ENCODE data around the gene IARS2.

Gene IARS2

DNA sequence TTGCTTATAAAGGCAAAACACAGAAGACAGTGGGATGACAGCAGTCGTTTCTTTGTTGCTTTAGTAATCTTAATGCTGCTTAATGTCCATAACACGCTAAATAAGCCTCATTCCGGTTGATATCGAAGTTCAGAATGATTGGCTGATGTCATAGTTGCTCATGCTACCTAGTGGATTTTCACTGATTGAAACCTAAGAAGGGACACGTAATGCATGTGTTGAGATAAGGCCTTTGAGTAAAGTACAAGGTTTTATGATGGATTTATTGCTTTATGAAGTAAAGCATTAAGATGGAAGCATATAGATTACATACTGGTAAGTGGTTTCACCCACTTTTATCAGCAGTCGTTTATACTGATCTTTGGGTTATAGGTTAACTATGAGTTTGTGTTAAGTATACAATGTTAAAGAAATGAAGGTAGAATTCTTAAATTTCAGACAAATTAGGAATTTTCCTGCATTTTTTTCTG lies 25.1 kb downstream of the IARS2 start:
- Histone ChIP-seq H3K4me1 (ENCODE audit: insufficient read depth, insufficient read length) (no peaks in the 10 kb centered on the region), H3K9ac (ENCODE audit: insufficient read length, low read depth) (no peak overlapping the region), H3K9me3 (ENCODE audit: insufficient read depth, low read length) (no peaks in the 10 kb centered on the region), H3K4me3 (ENCODE audit: insufficient read length, low read depth) (no peak overlapping the region), H3K36me3 (ENCODE audit: insufficient read depth, insufficient read length, low read length) (peaks cover 34% of the 10 kb centered on the region), H3K27me3 (ENCODE audit: insufficient read depth, insufficient read length) (no peaks in the 10 kb centered on the region)
- no peak for DNase-seq (ENCODE audit: low read depth, low spot score)
- TF ChIP-seq YY1 (IDR thresholded peaks at IDR 0.05; ENCODE audit: insufficient read depth, insufficient read length) (no peak), SUZ12 (IDR thresholded peaks at IDR 0.05; ENCODE audit: extremely low read depth, insufficient read depth, insufficient read length) (no peak)

DNA sequence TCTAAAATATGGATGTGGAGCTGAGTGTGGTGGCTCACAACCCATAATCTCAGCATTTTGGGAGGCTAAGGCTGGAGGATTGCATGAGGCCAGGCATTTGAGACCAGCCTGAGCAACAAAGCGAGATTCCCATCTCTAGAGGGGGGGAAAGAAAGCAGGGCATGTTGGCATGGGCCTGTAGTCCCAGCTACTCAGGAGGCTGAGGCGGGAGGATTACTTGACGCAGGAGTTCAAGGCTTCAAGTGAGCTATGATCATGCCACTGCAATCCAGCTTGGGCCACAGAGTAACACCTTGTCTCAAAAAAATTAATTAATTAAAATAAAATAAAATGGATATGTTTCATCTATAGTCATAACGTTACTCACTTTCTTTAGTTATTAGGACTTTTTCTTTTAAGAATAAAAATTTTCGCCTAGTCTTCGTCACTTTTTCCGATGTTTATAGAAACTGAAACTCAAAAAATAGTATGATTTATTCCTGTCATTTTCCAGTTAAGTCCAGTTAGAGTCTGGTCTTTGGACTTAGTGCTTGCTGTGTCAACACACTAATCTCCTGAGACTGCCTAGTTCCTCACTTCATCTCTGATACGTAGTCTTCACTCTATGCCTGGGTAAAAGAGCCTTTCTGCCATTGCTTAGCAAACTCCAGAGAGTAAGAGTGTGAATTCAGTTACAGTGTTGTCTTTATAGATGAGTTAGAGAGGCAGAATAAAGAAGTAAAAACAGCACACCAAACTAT lies 28.0 kb downstream of the IARS2 start:
- no peak overlapping the region for H3K9ac ChIP-seq (ENCODE audit: insufficient read length, low read depth)
- no peaks in the 10 kb centered on the region for H3K9me3 ChIP-seq (ENCODE audit: insufficient read depth, low read length)
- H3K4me3 ChIP-seq (ENCODE audit: insufficient read length, low read depth) = no peak overlapping the region
- H3K4me1 ChIP-seq (ENCODE audit: insufficient read depth, insufficient read length) = no peaks in the 10 kb centered on the region
- no peak for DNase-seq (ENCODE audit: low read depth, low spot score)
- no peaks in the 10 kb centered on the region for H3K27me3 ChIP-seq (ENCODE audit: insufficient read depth, insufficient read length)
- TF ChIP-seq YY1 (IDR thresholded peaks at IDR 0.05; ENCODE audit: insufficient read depth, insufficient read length) (no peak), SUZ12 (IDR thresholded peaks at IDR 0.05; ENCODE audit: extremely low read depth, insufficient read depth, insufficient read length) (no peak), ZNF274 (IDR thresholded peaks at IDR 0.05; ENCODE audit: low read depth, low read length) (no peak)
- peaks cover 22% of the 10 kb centered on the region for H3K36me3 ChIP-seq (ENCODE audit: insufficient read depth, insufficient read length, low read length)

DNA sequence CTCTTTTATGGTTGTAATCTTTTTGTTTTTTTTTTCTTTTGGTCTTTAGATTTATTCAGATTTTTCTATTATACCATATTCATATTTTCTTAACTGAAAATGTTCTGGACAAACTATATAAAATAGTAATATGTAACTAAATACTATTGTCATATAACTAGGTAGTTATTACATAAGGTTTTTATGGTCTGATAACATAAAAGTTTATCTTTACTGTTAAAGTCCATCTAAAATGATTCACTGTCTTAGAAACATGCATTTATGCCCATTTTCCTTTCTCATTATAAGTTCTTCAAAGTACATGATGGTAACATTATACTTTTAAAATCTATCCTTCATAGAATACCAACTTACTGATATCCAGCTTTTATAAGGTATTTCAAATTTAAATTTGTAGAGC lies 29.1 kb downstream of the IARS2 start:
- Histone ChIP-seq H3K4me3 (ENCODE audit: insufficient read length, low read depth) (no peak overlapping the region), H3K27me3 (ENCODE audit: insufficient read depth, insufficient read length) (no peaks in the 10 kb centered on the region), H3K36me3 (ENCODE audit: insufficient read depth, insufficient read length, low read length) (peaks cover 26% of the 10 kb centered on the region), H3K9ac (ENCODE audit: insufficient read length, low read depth) (no peak overlapping the region), H3K4me1 (ENCODE audit: insufficient read depth, insufficient read length) (no peaks in the 10 kb centered on the region), H3K9me3 (ENCODE audit: insufficient read depth, low read length) (no peaks in the 10 kb centered on the region)
- DNase-seq (ENCODE audit: low read depth, low spot score) = no peak
- TF ChIP-seq ZNF274 (IDR thresholded peaks at IDR 0.05; ENCODE audit: low read depth, low read length) (no peak), SUZ12 (IDR thresholded peaks at IDR 0.05; ENCODE audit: extremely low read depth, insufficient read depth, insufficient read length) (no peak), YY1 (IDR thresholded peaks at IDR 0.05; ENCODE audit: insufficient read depth, insufficient read length) (no peak)

DNA sequence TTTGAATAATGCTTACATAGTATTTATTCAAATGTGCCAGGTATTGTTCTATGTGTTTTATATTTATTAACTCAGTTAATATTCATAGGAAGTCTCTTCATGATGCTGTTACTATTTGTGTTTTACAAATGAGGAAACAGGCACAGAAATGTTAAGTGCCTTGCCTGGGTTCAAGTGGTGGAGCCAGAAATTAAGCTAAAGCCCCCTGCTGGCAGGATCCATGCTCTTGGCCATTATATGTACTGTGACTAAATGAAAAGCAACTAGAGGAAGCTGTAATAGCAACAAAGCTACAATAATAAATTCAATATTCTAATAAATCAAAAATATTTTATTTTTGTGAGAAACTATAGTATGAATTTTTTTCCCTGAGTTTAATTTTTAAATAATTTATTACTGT lies 30.0 kb downstream of the IARS2 start:
- no peaks in the 10 kb centered on the region for H3K4me1 ChIP-seq (ENCODE audit: insufficient read depth, insufficient read length)
- no peak overlapping the region for H3K9ac ChIP-seq (ENCODE audit: insufficient read length, low read depth)
- H3K27me3 ChIP-seq (ENCODE audit: insufficient read depth, insufficient read length) = no peaks in the 10 kb centered on the region
- no peaks in the 10 kb centered on the region for H3K9me3 ChIP-seq (ENCODE audit: insufficient read depth, low read length)
- TF ChIP-seq SUZ12 (IDR thresholded peaks at IDR 0.05; ENCODE audit: extremely low read depth, insufficient read depth, insufficient read length) = no peak
- no peak for TF ChIP-seq YY1 (IDR thresholded peaks at IDR 0.05; ENCODE audit: insufficient read depth, insufficient read length)
- no peak for TF ChIP-seq ZNF274 (IDR thresholded peaks at IDR 0.05; ENCODE audit: low read depth, low read length)
- DNase-seq (ENCODE audit: low read depth, low spot score) = no peak
- H3K4me3 ChIP-seq (ENCODE audit: insufficient read length, low read depth) = no peak overlapping the region
- peaks cover 32% of the 10 kb centered on the region for H3K36me3 ChIP-seq (ENCODE audit: insufficient read depth, insufficient read length, low read length)

DNA sequence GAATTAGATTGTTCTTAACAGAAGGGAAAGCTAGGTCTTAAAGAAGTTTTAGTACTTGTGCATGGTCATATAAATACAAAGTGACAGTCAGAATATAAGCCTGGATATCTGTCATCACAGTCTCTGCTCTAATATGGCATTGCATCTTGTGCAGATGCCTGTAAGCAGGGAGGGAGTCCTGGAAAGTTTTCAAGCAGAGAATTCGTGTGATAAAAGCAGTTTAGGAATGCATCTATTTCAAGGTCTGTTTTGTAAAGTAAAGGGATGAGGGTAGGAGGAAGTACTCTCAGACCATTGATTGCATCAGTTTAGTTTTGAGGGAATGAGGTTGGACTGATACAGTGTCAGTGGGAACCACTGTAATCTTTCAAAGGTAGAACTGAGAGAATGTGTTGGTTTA lies 30.6 kb downstream of the IARS2 start:
- no peak overlapping the region for H3K9ac ChIP-seq (ENCODE audit: insufficient read length, low read depth)
- peaks cover 31% of the 10 kb centered on the region for H3K36me3 ChIP-seq (ENCODE audit: insufficient read depth, insufficient read length, low read length)
- H3K9me3 ChIP-seq (ENCODE audit: insufficient read depth, low read length) = no peaks in the 10 kb centered on the region
- no peaks in the 10 kb centered on the region for H3K4me1 ChIP-seq (ENCODE audit: insufficient read depth, insufficient read length)
- no peaks in the 10 kb centered on the region for H3K27me3 ChIP-seq (ENCODE audit: insufficient read depth, insufficient read length)
- H3K4me3 ChIP-seq (ENCODE audit: insufficient read length, low read depth) = no peak overlapping the region
- TF ChIP-seq ZNF274 (IDR thresholded peaks at IDR 0.05; ENCODE audit: low read depth, low read length) = no peak
- TF ChIP-seq SUZ12 (IDR thresholded peaks at IDR 0.05; ENCODE audit: extremely low read depth, insufficient read depth, insufficient read length) = no peak
- TF ChIP-seq YY1 (IDR thresholded peaks at IDR 0.05; ENCODE audit: insufficient read depth, insufficient read length) = no peak
- DNase-seq (ENCODE audit: low read depth, low spot score) = no peak

DNA sequence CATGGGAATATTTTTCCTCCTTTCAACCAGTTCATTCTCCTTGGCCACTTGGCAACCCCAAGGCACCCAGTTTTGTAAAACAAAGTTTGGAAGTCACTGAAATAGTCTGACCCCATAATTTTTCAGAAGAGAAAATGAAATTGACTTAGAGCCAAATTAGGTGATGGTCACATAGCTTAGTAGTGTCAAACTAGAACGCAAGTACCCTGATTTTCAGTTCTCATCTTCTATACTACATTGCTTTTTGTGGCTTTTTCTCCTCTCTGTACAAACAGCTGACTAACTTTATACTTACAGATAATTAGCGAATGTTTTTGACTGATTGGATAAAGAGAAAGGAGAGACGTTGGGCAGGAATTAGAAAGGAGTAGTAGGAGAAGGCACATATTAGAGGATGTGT lies 33.1 kb downstream of the IARS2 start:
- TF ChIP-seq SUZ12 (IDR thresholded peaks at IDR 0.05; ENCODE audit: extremely low read depth, insufficient read depth, insufficient read length) = no peak
- TF ChIP-seq ZNF274 (IDR thresholded peaks at IDR 0.05; ENCODE audit: low read depth, low read length) = no peak
- no peak for TF ChIP-seq YY1 (IDR thresholded peaks at IDR 0.05; ENCODE audit: insufficient read depth, insufficient read length)
- no peak overlapping the region for H3K4me3 ChIP-seq (ENCODE audit: insufficient read length, low read depth)
- no peaks in the 10 kb centered on the region for H3K27me3 ChIP-seq (ENCODE audit: insufficient read depth, insufficient read length)
- no peak for DNase-seq (ENCODE audit: low read depth, low spot score)
- H3K4me1 ChIP-seq (ENCODE audit: insufficient read depth, insufficient read length) = no peaks in the 10 kb centered on the region
- no peaks in the 10 kb centered on the region for H3K9me3 ChIP-seq (ENCODE audit: insufficient read depth, low read length)
- H3K9ac ChIP-seq (ENCODE audit: insufficient read length, low read depth) = no peak overlapping the region
- H3K36me3 ChIP-seq (ENCODE audit: insufficient read depth, insufficient read length, low read length) = peaks cover 32% of the 10 kb centered on the region

DNA sequence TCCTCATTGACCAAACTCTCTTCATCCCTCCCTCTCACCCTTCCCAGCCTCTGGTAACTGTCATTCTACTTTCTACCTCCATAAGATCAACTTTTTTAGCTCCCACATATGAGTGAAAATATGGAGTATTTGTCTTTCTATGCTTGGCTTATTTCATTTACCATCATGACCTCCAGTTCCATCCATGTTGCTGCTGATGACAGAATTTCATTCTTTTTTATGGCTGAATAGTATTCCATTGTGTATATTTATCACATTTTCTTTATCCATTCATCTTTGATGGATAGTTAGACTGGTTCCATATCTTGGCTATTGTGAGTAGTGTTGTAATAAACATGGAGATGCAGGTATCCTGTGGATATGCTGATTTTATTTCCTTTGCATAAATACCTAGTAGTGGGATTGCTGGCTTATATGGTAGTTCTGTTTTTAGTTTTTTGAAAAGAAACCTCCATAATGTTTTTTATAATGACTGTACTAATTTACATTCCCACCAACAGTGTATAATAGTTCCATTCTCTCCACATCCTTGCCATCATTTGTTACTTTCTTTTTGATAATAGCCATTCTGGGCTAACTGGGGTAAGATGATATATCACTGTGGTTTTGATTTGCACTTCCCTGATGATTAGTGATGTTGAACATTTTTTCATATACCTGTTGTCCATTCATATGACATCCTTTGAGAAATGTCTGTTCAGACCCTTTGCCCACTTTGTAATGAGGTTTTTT lies 35.7 kb downstream of the IARS2 start:
- no peak overlapping the region for H3K9ac ChIP-seq (ENCODE audit: insufficient read length, low read depth)
- no peak for TF ChIP-seq SUZ12 (IDR thresholded peaks at IDR 0.05; ENCODE audit: extremely low read depth, insufficient read depth, insufficient read length)
- TF ChIP-seq ZNF274 (IDR thresholded peaks at IDR 0.05; ENCODE audit: low read depth, low read length) = no peak
- no peak for TF ChIP-seq YY1 (IDR thresholded peaks at IDR 0.05; ENCODE audit: insufficient read depth, insufficient read length)

More for the DNA sequence above, 35.7 kb downstream of the IARS2 start:
- Histone ChIP-seq H3K4me3 (ENCODE audit: insufficient read length, low read depth) (no peak overlapping the region), H3K27me3 (ENCODE audit: insufficient read depth, insufficient read length) (no peaks in the 10 kb centered on the region), H3K36me3 (ENCODE audit: insufficient read depth, insufficient read length, low read length) (peaks cover 43% of the 10 kb centered on the region), H3K4me1 (ENCODE audit: insufficient read depth, insufficient read length) (no peaks in the 10 kb centered on the region), H3K9me3 (ENCODE audit: insufficient read depth, low read length) (no peaks in the 10 kb centered on the region)
- no peak for DNase-seq (ENCODE audit: low read depth, low spot score)
